WTC11 (cell line): Measurements from ENCODE around the gene GCK. TPM values are rescaled to one million over a fixed set of nuclear protein-coding genes. Genes with fewer than 3 reads are reported as not detected.

Experiments
- ATAC-seq: fragments of 200-7000 bp; cut with Tn5 transposase; 2 replicates; pipeline ENCODE4 v1.10.0; 2021; ENCODE audit warnings: mild to moderate bottlenecking, moderate library complexity
- CTCF ChIA-PET: fragments of 300-600 bp; sonication (Branson Sonifier 250); formaldehyde crosslinking; loops from one replicate; lab custom pipeline; 2021; ENCODE audit warnings: antibody characterized with exemption; lab: Charles Lee
- POLR2A ChIA-PET: fragments of 350-600 bp; sonication (Branson Sonifier 250); formaldehyde crosslinking; loops from one replicate; lab custom pipeline; 2021; ENCODE audit warnings: antibody characterized with exemption; lab: Charles Lee
- DNase-seq: peaks from one replicate; pipeline ENCODE4 v3.0.0; 2021; ENCODE audit warnings: low spot score
- H3K27ac Mint-ChIP-seq: 2 replicates; pipeline ENCODE4 v1.8.0; 2021; ENCODE audit warnings: mixed read lengths
- H3K27me3 Mint-ChIP-seq: 2 replicates; pipeline ENCODE4 v1.8.0; 2021; ENCODE audit warnings: low read depth, mild to moderate bottlenecking, moderate library complexity, mixed read lengths
- H3K36me3 Mint-ChIP-seq: 2 replicates; pipeline ENCODE4 v1.8.0; 2021; ENCODE audit warnings: mixed read lengths
- H3K4me1 Mint-ChIP-seq: 2 replicates; pipeline ENCODE4 v1.8.0; 2022; ENCODE audit warnings: mixed read lengths
- H3K4me3 Mint-ChIP-seq: 2 replicates; pipeline ENCODE4 v1.8.0; 2021; ENCODE audit warnings: mild to moderate bottlenecking, moderate library complexity, mixed read lengths
- H3K9me3 Mint-ChIP-seq: 2 replicates; pipeline ENCODE4 v1.8.0; 2021; ENCODE audit warnings: mixed read lengths
- AFF4 ChIP-seq: sonication (generic); formaldehyde crosslinking; IDR thresholded peaks from 2 replicates; pipeline ENCODE4 v1.8.1; 2023; ENCODE audit warnings: mild to moderate bottlenecking, missing genetic modification reagents, borderline replicate concordance
- ARID4B ChIP-seq: sonication (generic); formaldehyde crosslinking; IDR thresholded peaks from 2 replicates; pipeline ENCODE4 v1.8.0; 2023; ENCODE audit warnings: missing genetic modification reagents, mild to moderate bottlenecking, borderline replicate concordance
- ATF6 ChIP-seq: sonication (generic); formaldehyde crosslinking; IDR thresholded peaks from 2 replicates; pipeline ENCODE4 v1.8.1; 2023; ENCODE audit warnings: mild to moderate bottlenecking, missing genetic modification reagents
- CBFB ChIP-seq: sonication (generic); formaldehyde crosslinking; IDR thresholded peaks from 2 replicates; pipeline ENCODE4 v1.8.1; 2022; ENCODE audit warnings: mild to moderate bottlenecking, low read depth, missing genetic modification reagents
- CDX4 ChIP-seq: fragments of 250-450 bp; sonication (Bioruptor Pico); IDR thresholded peaks from 2 replicates; pipeline ENCODE4 v1.9.0; 2021; ENCODE audit warnings: moderate library complexity, mild to moderate bottlenecking, inconsistent platforms, borderline replicate concordance
- EMX1 ChIP-seq: fragments of 250-450 bp; sonication (Bioruptor Pico); IDR thresholded peaks from 2 replicates; pipeline ENCODE4 v1.8.0; 2021; ENCODE audit warnings: mild to moderate bottlenecking
- FOXK1 ChIP-seq: sonication (generic); formaldehyde crosslinking; IDR thresholded peaks from 2 replicates; pipeline ENCODE4 v1.8.0; 2022; ENCODE audit warnings: mild to moderate bottlenecking, moderate library complexity, missing genetic modification reagents
- HMGXB4 ChIP-seq: sonication (generic); formaldehyde crosslinking; IDR thresholded peaks from 2 replicates; pipeline ENCODE4 v1.8.1; 2023; ENCODE audit warnings: mild to moderate bottlenecking, moderate library complexity, missing genetic modification reagents
- NFATC4 ChIP-seq: fragments of 250-450 bp; sonication (Bioruptor Pico); IDR thresholded peaks from 2 replicates; pipeline ENCODE4 v1.9.0; 2021; ENCODE audit warnings: mild to moderate bottlenecking
- NR1H2 ChIP-seq: sonication (generic); formaldehyde crosslinking; IDR thresholded peaks from 2 replicates; pipeline ENCODE4 v1.9.0; 2021; ENCODE audit warnings: mild to moderate bottlenecking, moderate library complexity, missing genetic modification reagents
- RELA ChIP-seq: sonication (generic); formaldehyde crosslinking; IDR thresholded peaks from 2 replicates; pipeline ENCODE4 v1.8.1; 2022; ENCODE audit warnings: missing genetic modification reagents, mild to moderate bottlenecking, borderline replicate concordance
- TCF7 ChIP-seq: sonication (generic); formaldehyde crosslinking; IDR thresholded peaks from 2 replicates; pipeline ENCODE4 v1.8.0; 2022; ENCODE audit warnings: mild to moderate bottlenecking, low read depth, missing genetic modification reagents, moderate library complexity
- ZBTB21 ChIP-seq: sonication (generic); formaldehyde crosslinking; IDR thresholded peaks from 2 replicates; pipeline ENCODE4 v1.8.1; 2023; ENCODE audit warnings: mild to moderate bottlenecking, missing genetic modification reagents, borderline replicate concordance
- ZNF138 ChIP-seq: sonication (generic); formaldehyde crosslinking; conservative IDR thresholded peaks from 2 replicates; pipeline ENCODE4 v1.8.1; 2022; ENCODE audit warnings: mild to moderate bottlenecking, moderate library complexity, missing genetic modification reagents
- ZNF232 ChIP-seq: sonication (generic); formaldehyde crosslinking; IDR thresholded peaks from 2 replicates; pipeline ENCODE4 v1.8.0; 2022; ENCODE audit warnings: mild to moderate bottlenecking, missing genetic modification reagents
- ZNF416 ChIP-seq: fragments of 250-450 bp; sonication (Bioruptor Pico); IDR thresholded peaks from 2 replicates; pipeline ENCODE4 v1.9.0; 2021; ENCODE audit warnings: mild to moderate bottlenecking, inconsistent platforms
- ZNF532 ChIP-seq: fragments of 250-450 bp; sonication (Bioruptor Pico); IDR thresholded peaks from 2 replicates; pipeline ENCODE4 v1.9.0; 2021; ENCODE audit warnings: mild to moderate bottlenecking, borderline replicate concordance
- total RNA-seq: library from RNA; stranded (reverse); gene quantifications from 3 replicates; pipeline ENCODE4 v1.2.3, GENCODE V29; 2021

GCK gene
- total RNA-seq, 1 experiment from 2014 or later, result 3.3 TPM

GRCh38 chr7:44106311-44107065 lies 82.8 kb downstream of the GCK start:
- no peaks in the 10 kb centered on the region for H3K9me3 Mint-ChIP-seq
- no peak overlapping the region for H3K27ac Mint-ChIP-seq
- ATAC-seq, result no peak
- TF ChIP-seq ARID4B (CRISPR knock-in tag) (no peak), ZNF532 (no peak), TCF7 (CRISPR knock-in tag) (no peak), ZBTB21 (no peak), ZNF232 (CRISPR knock-in tag) (no peak), EMX1 (CRISPR knock-in tag) (no peak), ZNF416 (CRISPR knock-in tag) (no peak), CBFB (CRISPR knock-in tag) (no peak), ATF6 (CRISPR knock-in tag) (no peak)
- TF ChIP-seq, all 79 proteins: peak for 0
- POLR2A ChIA-PET, result no interaction called here
- peaks cover 24% of the 10 kb centered on the region for H3K27me3 Mint-ChIP-seq
- CTCF ChIA-PET, result interaction anchor here (2.2 kb wide), 1 partner anchor 90 kb away, joined by 13 read pairs; no protein-coding TSS in a partner anchor
- no peak for DNase-seq
- H3K4me3 Mint-ChIP-seq, result no peak overlapping the region
- peaks cover 2% of the 10 kb centered on the region; the same call in 1 of the 2 replicates for H3K36me3 Mint-ChIP-seq
- peaks cover 12% of the 10 kb centered on the region for H3K4me1 Mint-ChIP-seq

GRCh38 chr7:44105832-44106231 lies 83.4 kb downstream of the GCK start:
- Mint-ChIP-seq H3K27me3 (peaks cover 24% of the 10 kb centered on the region), H3K36me3 (peaks cover 2% of the 10 kb centered on the region; the same call in 1 of the 2 replicates), H3K4me1 (peaks cover 12% of the 10 kb centered on the region), H3K27ac (no peak overlapping the region), H3K9me3 (no peaks in the 10 kb centered on the region), H3K4me3 (peak overlapping the region; percentile 70)
- DNase-seq, result no peak
- no peak for ATAC-seq
- ChIA-PET POLR2A (no interaction called here), CTCF (interaction anchor here (1.2 to 2.2 kb wide), 5 partner anchors 10 to 91 kb away, joined by 4 to 13 read pairs (median 5); partner anchors contain the start of gene PGAM2)
- TF ChIP-seq NFATC4 (CRISPR knock-in tag), result no peak
- no peak for TF ChIP-seq ZNF416 (CRISPR knock-in tag)
- no peak for TF ChIP-seq RELA (CRISPR knock-in tag)
- TF ChIP-seq ZNF138, result no peak
- no peak for TF ChIP-seq NR1H2 (CRISPR knock-in tag)
- TF ChIP-seq CDX4 (CRISPR knock-in tag), result no peak
- no peak for TF ChIP-seq HMGXB4
- TF ChIP-seq AFF4 (CRISPR knock-in tag), result no peak
- no peak for TF ChIP-seq FOXK1
